IMR-90 (cell line): Measurements from ENCODE around the gene GATA5. TPM values are rescaled to one million over a fixed set of nuclear protein-coding genes. Genes with fewer than 3 reads are reported as not detected.

Experiments used
- ATAC-seq: fragments of 200-7000 bp; cut with Tn5 transposase; 2 replicates; pipeline ENCODE4 v1.9.1; 2020; ENCODE audit warnings: low read depth, mild to moderate bottlenecking, moderate library complexity
- BruUV-seq: library from RNA; stranded (reverse); fragments of 400-500 nt; replicated peaks from 2 replicates; lab custom pipeline; 2021; lab: Mats Ljungman, UMichigan
- CTCF ChIA-PET: fragments of 300-600 bp; formaldehyde crosslinking; extraction: SDS; loops from one replicate; lab custom pipeline; 2021; ENCODE audit warnings: antibody characterized with exemption; lab: Yijun Ruan, JAX
- POLR2A ChIA-PET: fragments of 300-600 bp; sonication (Branson Sonifier 250); formaldehyde crosslinking; loops from one replicate; lab custom pipeline; 2022; ENCODE audit warnings: antibody characterized with exemption; ENCODE audit not compliant: unreplicated experiment; lab: Charles Lee
- DNase-seq: peaks from one replicate; pipeline ENCODE4 v3.0.0; 2013
- H2AFZ ChIP-seq: replicated peaks from 2 replicates; pipeline ENCODE3; 2013; ENCODE audit warnings: low read length, mild to moderate bottlenecking; ENCODE audit not compliant: poor library complexity
- H2AK5ac ChIP-seq: 2 replicates; pipeline ENCODE4 v1.6.1; 2013; ENCODE audit warnings: low read depth, low read length, inconsistent platforms
- H2AK9ac ChIP-seq: replicated peaks from 2 replicates; pipeline ENCODE3; 2013; ENCODE audit warnings: mild to moderate bottlenecking, low read depth, low read length, moderate library complexity; ENCODE audit not compliant: poor library complexity
- H2BK120ac ChIP-seq: 2 replicates; pipeline ENCODE4 v1.6.1; 2013; ENCODE audit warnings: low read depth, low read length, inconsistent platforms
- H2BK15ac ChIP-seq: 3 replicates; pipeline ENCODE4 v1.6.1; 2013; ENCODE audit warnings: low read depth, low read length, inconsistent platforms
- H2BK20ac ChIP-seq: 2 replicates; pipeline ENCODE4 v1.6.1; 2013; ENCODE audit warnings: low read depth, mild to moderate bottlenecking, inconsistent platforms, low read length, moderate library complexity
- H2BK5ac ChIP-seq: 2 replicates; pipeline ENCODE4 v1.6.1; 2013; ENCODE audit warnings: mild to moderate bottlenecking, low read depth, low read length, inconsistent platforms; ENCODE audit not compliant: poor library complexity, severe bottlenecking
- H3K14ac ChIP-seq: replicated peaks from 2 replicates; pipeline ENCODE4 v1.6.1; 2013; ENCODE audit warnings: low read depth, low read length, inconsistent platforms
- H3K18ac ChIP-seq: 2 replicates; pipeline ENCODE4 v1.6.1; 2013; ENCODE audit warnings: low read depth, low read length, control low read depth
- H3K23ac ChIP-seq: 2 replicates; pipeline ENCODE4 v1.6.1; 2013; ENCODE audit warnings: low read depth, low read length, inconsistent platforms
- H3K27ac ChIP-seq: 2 replicates; pipeline ENCODE4 v1.5.1; 2013; ENCODE audit warnings: mild to moderate bottlenecking, control low read depth, low read length; ENCODE audit not compliant: insufficient read depth
- H3K27me3 ChIP-seq: 2 replicates; pipeline ENCODE4 v1.6.1; 2013; ENCODE audit warnings: low read length; ENCODE audit not compliant: control insufficient read depth, insufficient read depth
- H3K36me3 ChIP-seq: 2 replicates; pipeline ENCODE4 v1.6.1; 2013; ENCODE audit warnings: low read length, mixed read lengths; ENCODE audit not compliant: control insufficient read depth, insufficient read depth
- H3K4ac ChIP-seq: 2 replicates; pipeline ENCODE4 v1.6.1; 2013; ENCODE audit warnings: low read depth, low read length, inconsistent platforms
- H3K4me1 ChIP-seq: 2 replicates; pipeline ENCODE4 v1.6.1; 2013; ENCODE audit warnings: low read length, mixed read lengths; ENCODE audit not compliant: control insufficient read depth, insufficient read depth
- H3K4me2 ChIP-seq: 2 replicates; pipeline ENCODE4 v1.6.1; 2013; ENCODE audit warnings: low read depth, mild to moderate bottlenecking, control low read depth, low read length, moderate library complexity
- H3K4me3 ChIP-seq: 2 replicates; pipeline ENCODE4 v1.5.1; 2013; ENCODE audit warnings: low read depth, mild to moderate bottlenecking, control low read depth, low read length, moderate library complexity; ENCODE audit not compliant: insufficient read depth
- H3K56ac ChIP-seq: 2 replicates; pipeline ENCODE4 v1.6.1; 2013; ENCODE audit warnings: low read length, inconsistent platforms; ENCODE audit not compliant: insufficient read depth; ENCODE audit errors: extremely low read depth
- H3K79me1 ChIP-seq, 2 experiments: 2 replicates each; pipeline ENCODE4 v1.6.1; 2013; ENCODE audit warnings: low read length in 2 of 2, inconsistent platforms in 1 of 2, low read depth in 1 of 2
- H3K9ac ChIP-seq: 2 replicates; pipeline ENCODE4 v1.6.1; 2013; ENCODE audit warnings: low read depth, low read length, control low read depth
- H3K9me1 ChIP-seq: 2 replicates; pipeline ENCODE4 v1.6.1; 2013; ENCODE audit warnings: low read length, inconsistent platforms; ENCODE audit not compliant: insufficient read depth
- H3K9me3 ChIP-seq: 2 replicates; pipeline ENCODE4 v1.6.1; 2013; ENCODE audit warnings: low read length; ENCODE audit not compliant: control insufficient read depth, insufficient read depth
- H4K20me1 ChIP-seq: 2 replicates; pipeline ENCODE4 v1.6.1; 2013; ENCODE audit warnings: low read length, inconsistent platforms; ENCODE audit not compliant: insufficient read depth
- H4K5ac ChIP-seq: 2 replicates; pipeline ENCODE4 v1.6.1; 2013; ENCODE audit warnings: mild to moderate bottlenecking, low read depth, low read length, control low read depth
- H4K8ac ChIP-seq, 2 experiments: 2 replicates each; pipeline ENCODE4 v1.6.1; 2013; ENCODE audit warnings: low read depth in 2 of 2, low read length in 2 of 2, control low read depth in 1 of 2, inconsistent platforms in 1 of 2
- H4K91ac ChIP-seq: 2 replicates; pipeline ENCODE4 v1.6.1; 2013; ENCODE audit warnings: low read depth, low read length, inconsistent platforms; ENCODE audit not compliant: insufficient read depth
- CEBPB ChIP-seq: IDR thresholded peaks from 2 replicates; pipeline ENCODE4 v1.6.1; 2012; ENCODE audit warnings: low read depth, low read length, improper control_type of control experiment
- FOS ChIP-seq: fragments of 150-350 bp; IDR thresholded peaks from 2 replicates; pipeline ENCODE4 v1.6.1; 2016; ENCODE audit warnings: low read depth, low read length
- POLR2A ChIP-seq: IDR thresholded peaks from 2 replicates; pipeline ENCODE4 v1.6.1; 2012; ENCODE audit warnings: mild to moderate bottlenecking, low read depth, low read length
- WGBS, 2 experiments: methylation state at CpG; one replicate each; pipeline versions ENCODE4 v1.1.5 to v1.1.7; 2013; ENCODE audit warnings: missing lambda C conversion rate in 2 of 2; ENCODE audit not compliant: insufficient read length in 1 of 2; ENCODE audit errors: extremely low coverage in 2 of 2; 5-methylcytosine and 5-hydroxymethylcytosine counted together
- dilution Hi-C: fragments of 300-500 bp; cut with HindIII; formaldehyde crosslinking; loops from one replicate; pipeline ENCODE4 v1.14.3; 2018; ENCODE audit warnings: low sequenced_read_pairs; ENCODE audit not compliant: unreplicated experiment
- in situ Hi-C: fragments of 300-500 bp; cut with MboI; formaldehyde crosslinking; loops from 3 replicates; pipeline ENCODE4 v1.14.3; 2019; ENCODE audit warnings: low sequenced_read_pairs, inconsistent platforms, mixed read lengths
- intact Hi-C: fragments of 100-400 bp; cut with micrococcal nuclease; formaldehyde crosslinking; loops from 2 replicates; pipeline ENCODE4 v1.10.0; 2022
- polyA plus RNA-seq, 3 experiments: library from polyadenylated mRNA; depleted of rRNA; stranded (reverse); fragments of >200 nt; gene quantifications; 2 replicates each; pipeline ENCODE4 v1.2.3, GENCODE V29; 2012; ENCODE audit warnings: low replicate concordance in 1 of 3
- total RNA-seq: library from RNA; depleted of rRNA; stranded (reverse); fragments of >200 nt; gene quantifications from 2 replicates; pipeline ENCODE4 v1.2.3, GENCODE V29; 2012
- TF ChIP-seq, protein P1 (sequence below): conservative IDR thresholded peaks from 2 replicates; pipeline ENCODE4 v1.5.1; 2012; ENCODE audit warnings: mild to moderate bottlenecking, low read depth, low read length, improper control_type of control experiment

The GATA5 gene
- total and polyA plus RNA-seq, 2 of the 4 experiments (the other 2 are of a cell fraction), result not detected

DNA sequence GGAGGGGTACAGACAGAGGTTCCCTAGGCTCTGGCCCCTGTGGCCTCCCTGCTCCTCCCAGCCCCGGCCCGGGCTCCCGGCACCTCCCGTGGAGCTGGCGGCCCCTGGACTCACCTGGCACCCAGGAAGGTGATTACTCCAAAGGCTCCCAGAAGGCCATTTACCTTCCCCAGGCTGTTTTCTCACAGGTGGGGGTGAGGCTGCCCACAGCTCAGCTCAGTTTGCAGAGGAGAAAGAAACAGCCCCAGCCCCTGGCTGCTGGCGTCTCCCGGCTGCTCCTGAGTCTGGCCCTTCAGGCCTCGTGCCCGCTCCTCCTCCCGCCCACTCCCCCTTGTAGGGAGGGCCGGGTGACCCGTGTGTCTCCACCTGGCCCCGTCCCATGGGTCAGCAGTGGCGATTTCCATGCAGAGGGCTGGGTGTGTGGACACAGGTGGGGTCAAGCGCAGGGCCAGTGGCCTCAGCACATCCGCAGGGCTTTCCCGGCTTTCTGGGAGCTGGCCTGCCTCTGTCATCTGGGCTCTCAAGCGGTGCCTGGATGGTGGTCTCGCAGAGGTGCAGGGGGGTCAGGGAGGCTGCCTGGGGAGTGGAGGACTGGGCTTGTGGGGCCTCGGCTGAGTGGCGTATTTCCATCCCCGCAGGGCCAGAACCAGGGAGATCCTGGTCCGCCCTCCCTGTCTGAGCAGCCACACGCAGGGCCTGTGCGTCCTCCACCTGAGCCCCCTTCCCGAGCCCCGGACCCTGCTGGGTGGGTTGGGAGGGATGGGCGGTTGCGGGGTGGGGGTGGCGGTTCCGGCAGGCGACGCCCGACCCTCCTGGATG is 20.2 kb upstream of the GATA5 start:
- Histone ChIP-seq H3K36me3 (no peaks in the 10 kb centered on the region), H2BK120ac (no peak overlapping the region), H3K79me1 (no peaks in the 10 kb centered on the region), H3K56ac (no peak overlapping the region), H3K14ac (no peak overlapping the region), H3K27me3 (peaks cover 28% of the 10 kb centered on the region), H3K9me1 (0 out of 2 replicates have a peak, but pooled peaks cover 5% of the 10 kb centered on the region), H3K4me2 (no peak overlapping the region), H3K27ac (no peak overlapping the region), H3K4me3 (no peak overlapping the region), H3K23ac (no peak overlapping the region), H2BK20ac (no peak overlapping the region), H3K4me1 (no peaks in the 10 kb centered on the region), H4K91ac (no peak overlapping the region), H3K4ac (no peak overlapping the region), H2AK5ac (no peak overlapping the region), H2BK5ac (no peak overlapping the region), H2BK15ac (no peak overlapping the region), H4K8ac (no peak overlapping the region), H4K5ac (no peak overlapping the region), H3K18ac (no peak overlapping the region), H3K9ac (no peak overlapping the region), H3K9me3 (no peaks in the 10 kb centered on the region), H2AK9ac (no peak overlapping the region), H2AFZ (no peak overlapping the region), H4K20me1 (peaks cover 4% of the 10 kb centered on the region; the same call in 1 of the 2 replicates)
- no TSS peak for BruUV-seq
- ATAC-seq (no peak), DNase-seq (no peak)
- intact Hi-C loops, result loop anchor here (1.0 to 10.0 kb wide), 2 partner anchors 86 to 191 kb away; partner anchors contain the start of gene ADRM1
- TF ChIP-seq, protein P1, sequence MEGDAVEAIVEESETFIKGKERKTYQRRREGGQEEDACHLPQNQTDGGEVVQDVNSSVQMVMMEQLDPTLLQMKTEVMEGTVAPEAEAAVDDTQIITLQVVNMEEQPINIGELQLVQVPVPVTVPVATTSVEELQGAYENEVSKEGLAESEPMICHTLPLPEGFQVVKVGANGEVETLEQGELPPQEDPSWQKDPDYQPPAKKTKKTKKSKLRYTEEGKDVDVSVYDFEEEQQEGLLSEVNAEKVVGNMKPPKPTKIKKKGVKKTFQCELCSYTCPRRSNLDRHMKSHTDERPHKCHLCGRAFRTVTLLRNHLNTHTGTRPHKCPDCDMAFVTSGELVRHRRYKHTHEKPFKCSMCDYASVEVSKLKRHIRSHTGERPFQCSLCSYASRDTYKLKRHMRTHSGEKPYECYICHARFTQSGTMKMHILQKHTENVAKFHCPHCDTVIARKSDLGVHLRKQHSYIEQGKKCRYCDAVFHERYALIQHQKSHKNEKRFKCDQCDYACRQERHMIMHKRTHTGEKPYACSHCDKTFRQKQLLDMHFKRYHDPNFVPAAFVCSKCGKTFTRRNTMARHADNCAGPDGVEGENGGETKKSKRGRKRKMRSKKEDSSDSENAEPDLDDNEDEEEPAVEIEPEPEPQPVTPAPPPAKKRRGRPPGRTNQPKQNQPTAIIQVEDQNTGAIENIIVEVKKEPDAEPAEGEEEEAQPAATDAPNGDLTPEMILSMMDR, result no peak
- TF ChIP-seq FOS, result no peak
- TF ChIP-seq POLR2A, result no peak
- TF ChIP-seq CEBPB, result no peak
- 0% methylated on average over 1 of the region's 34 CpGs; no CpG with 5 or more reads in 1 of the 2 experiments for WGBS, 2 experiments
- ChIA-PET CTCF (no interaction called here), POLR2A (no interaction called here)
- dilution Hi-C loops, result no loop called here
- in situ Hi-C loops, result no loop called here
